ENCODE data around the gene CNNM4. TPM values are rescaled to one million over a fixed set of nuclear protein-coding genes. Genes with fewer than 3 reads are reported as not detected.

The CNNM4 gene
- polyA plus RNA-seq, 1 donor from 2014 or later = 7.5 TPM

DNA sequence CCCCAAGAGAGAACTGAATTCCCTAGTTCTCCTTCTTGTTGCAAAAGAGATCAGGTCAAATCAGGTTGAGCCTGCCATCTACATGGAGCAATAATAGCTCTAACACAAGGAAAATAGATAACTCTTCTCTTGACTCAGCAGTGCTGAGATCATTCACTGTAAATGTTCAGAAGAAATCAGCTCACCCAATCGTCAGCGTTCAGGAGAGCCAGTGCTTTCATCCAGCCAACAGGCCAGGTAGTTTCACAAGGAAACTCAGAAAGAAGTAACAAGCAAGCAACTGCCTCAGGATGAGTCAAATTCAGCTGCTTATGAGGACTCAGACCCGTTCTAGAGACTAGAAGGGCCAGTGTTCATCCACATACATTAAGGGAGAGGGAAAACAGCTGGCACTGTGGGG lies 26.8 kb upstream of the CNNM4 start:
- Histone ChIP-seq H4K20me1 (ENCODE audit: insufficient read depth) (no peaks in the 10 kb centered on the region), H3K9me3 (ENCODE audit: low read length) (no peaks in the 10 kb centered on the region), H3K9ac (ENCODE audit: low read length) (no peak overlapping the region), H3K27me3 (ENCODE audit: insufficient read depth, low read depth, low read length) (no peaks in the 10 kb centered on the region), H2AFZ (ENCODE audit: low read depth, low read length) (no peak overlapping the region), H3K9me2 (ENCODE audit: insufficient read depth, low read length) (no peaks in the 10 kb centered on the region), H3K36me3 (ENCODE audit: insufficient read depth, low read length) (no peaks in the 10 kb centered on the region), H3K79me2 (replicated peaks; ENCODE audit: insufficient read depth, low read length) (peaks cover 15% of the 10 kb centered on the region), H3K4me3 (ENCODE audit: low read length) (no peak overlapping the region), H3F3A (ENCODE audit: insufficient read depth, low read length, poor library complexity, severe bottlenecking) (no peaks in the 10 kb centered on the region), H3K4me2 (ENCODE audit: low read length) (no peak overlapping the region), H3K27ac (ENCODE audit: low read length) (no peak overlapping the region)
- TF ChIP-seq, protein P1, sequence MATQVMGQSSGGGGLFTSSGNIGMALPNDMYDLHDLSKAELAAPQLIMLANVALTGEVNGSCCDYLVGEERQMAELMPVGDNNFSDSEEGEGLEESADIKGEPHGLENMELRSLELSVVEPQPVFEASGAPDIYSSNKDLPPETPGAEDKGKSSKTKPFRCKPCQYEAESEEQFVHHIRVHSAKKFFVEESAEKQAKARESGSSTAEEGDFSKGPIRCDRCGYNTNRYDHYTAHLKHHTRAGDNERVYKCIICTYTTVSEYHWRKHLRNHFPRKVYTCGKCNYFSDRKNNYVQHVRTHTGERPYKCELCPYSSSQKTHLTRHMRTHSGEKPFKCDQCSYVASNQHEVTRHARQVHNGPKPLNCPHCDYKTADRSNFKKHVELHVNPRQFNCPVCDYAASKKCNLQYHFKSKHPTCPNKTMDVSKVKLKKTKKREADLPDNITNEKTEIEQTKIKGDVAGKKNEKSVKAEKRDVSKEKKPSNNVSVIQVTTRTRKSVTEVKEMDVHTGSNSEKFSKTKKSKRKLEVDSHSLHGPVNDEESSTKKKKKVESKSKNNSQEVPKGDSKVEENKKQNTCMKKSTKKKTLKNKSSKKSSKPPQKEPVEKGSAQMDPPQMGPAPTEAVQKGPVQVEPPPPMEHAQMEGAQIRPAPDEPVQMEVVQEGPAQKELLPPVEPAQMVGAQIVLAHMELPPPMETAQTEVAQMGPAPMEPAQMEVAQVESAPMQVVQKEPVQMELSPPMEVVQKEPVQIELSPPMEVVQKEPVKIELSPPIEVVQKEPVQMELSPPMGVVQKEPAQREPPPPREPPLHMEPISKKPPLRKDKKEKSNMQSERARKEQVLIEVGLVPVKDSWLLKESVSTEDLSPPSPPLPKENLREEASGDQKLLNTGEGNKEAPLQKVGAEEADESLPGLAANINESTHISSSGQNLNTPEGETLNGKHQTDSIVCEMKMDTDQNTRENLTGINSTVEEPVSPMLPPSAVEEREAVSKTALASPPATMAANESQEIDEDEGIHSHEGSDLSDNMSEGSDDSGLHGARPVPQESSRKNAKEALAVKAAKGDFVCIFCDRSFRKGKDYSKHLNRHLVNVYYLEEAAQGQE (IDR thresholded peaks at IDR 0.05; ENCODE audit: borderline replicate concordance) = no peak
- TF ChIP-seq EP300 (conservative IDR thresholded peaks at IDR 0.05; ENCODE audit: poor library complexity, severe bottlenecking) (no peak), SMC3 (conservative IDR thresholded peaks at IDR 0.05; ENCODE audit: poor library complexity) (no peak), EZH2 (IDR thresholded peaks at IDR 0.05; ENCODE audit: borderline replicate concordance, insufficient read depth, low read length, poor library complexity, severe bottlenecking) (no peak), POLR2AphosphoS5 (IDR thresholded peaks at IDR 0.05) (no peak), MXI1 (conservative IDR thresholded peaks at IDR 0.05; ENCODE audit: poor library complexity, severe bottlenecking) (no peak), TAF1 (IDR thresholded peaks at IDR 0.05; ENCODE audit: low read depth) (no peak)
- TF ChIP-seq, protein P2, sequence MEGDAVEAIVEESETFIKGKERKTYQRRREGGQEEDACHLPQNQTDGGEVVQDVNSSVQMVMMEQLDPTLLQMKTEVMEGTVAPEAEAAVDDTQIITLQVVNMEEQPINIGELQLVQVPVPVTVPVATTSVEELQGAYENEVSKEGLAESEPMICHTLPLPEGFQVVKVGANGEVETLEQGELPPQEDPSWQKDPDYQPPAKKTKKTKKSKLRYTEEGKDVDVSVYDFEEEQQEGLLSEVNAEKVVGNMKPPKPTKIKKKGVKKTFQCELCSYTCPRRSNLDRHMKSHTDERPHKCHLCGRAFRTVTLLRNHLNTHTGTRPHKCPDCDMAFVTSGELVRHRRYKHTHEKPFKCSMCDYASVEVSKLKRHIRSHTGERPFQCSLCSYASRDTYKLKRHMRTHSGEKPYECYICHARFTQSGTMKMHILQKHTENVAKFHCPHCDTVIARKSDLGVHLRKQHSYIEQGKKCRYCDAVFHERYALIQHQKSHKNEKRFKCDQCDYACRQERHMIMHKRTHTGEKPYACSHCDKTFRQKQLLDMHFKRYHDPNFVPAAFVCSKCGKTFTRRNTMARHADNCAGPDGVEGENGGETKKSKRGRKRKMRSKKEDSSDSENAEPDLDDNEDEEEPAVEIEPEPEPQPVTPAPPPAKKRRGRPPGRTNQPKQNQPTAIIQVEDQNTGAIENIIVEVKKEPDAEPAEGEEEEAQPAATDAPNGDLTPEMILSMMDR (IDR thresholded peaks at IDR 0.05; ENCODE audit: poor library complexity, severe bottlenecking) = no peak

DNA sequence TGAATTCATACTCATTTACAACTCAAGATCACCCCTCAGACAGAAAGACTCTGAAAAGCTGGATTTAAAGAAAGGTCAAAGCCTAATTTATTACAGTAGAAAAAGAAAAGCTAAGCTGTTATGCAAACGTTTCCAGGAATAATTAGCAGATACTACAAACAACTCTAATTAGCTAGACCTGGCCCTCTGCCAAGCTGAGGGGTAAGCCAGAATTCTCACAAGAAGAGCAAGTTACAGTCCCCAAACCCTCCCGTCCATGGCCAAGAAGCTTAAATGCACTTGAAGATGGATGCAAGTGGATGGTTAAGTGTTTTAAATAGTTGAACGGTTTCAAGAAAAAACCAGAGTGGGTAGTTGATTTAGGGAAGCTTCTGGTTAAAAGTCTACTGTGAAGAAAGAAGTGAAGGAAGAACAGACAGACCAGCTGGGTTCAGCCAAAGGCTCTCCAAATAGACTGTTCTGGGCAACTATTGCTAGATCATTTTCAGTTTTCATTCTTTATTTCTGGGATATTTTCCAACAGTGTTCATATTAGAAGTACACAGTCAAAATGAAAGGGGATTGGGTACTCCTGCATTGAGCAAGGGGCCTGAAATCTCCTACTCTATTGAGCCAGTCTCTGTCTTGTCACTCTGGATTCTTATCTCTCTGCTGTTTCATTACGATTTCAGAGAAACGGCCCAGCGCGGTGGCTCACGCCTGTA lies 25.7 kb upstream of the CNNM4 start:
- Histone ChIP-seq H3K36me3 (ENCODE audit: insufficient read depth, low read length) (no peaks in the 10 kb centered on the region), H2AFZ (ENCODE audit: low read depth, low read length) (no peak overlapping the region), H4K20me1 (ENCODE audit: insufficient read depth) (no peaks in the 10 kb centered on the region), H3K79me2 (replicated peaks; ENCODE audit: insufficient read depth, low read length) (peaks cover 22% of the 10 kb centered on the region), H3K4me3 (ENCODE audit: low read length) (no peak overlapping the region), H3K9ac (ENCODE audit: low read length) (no peak overlapping the region), H3K9me2 (ENCODE audit: insufficient read depth, low read length) (no peaks in the 10 kb centered on the region), H3F3A (ENCODE audit: insufficient read depth, low read length, poor library complexity, severe bottlenecking) (no peaks in the 10 kb centered on the region), H3K27ac (ENCODE audit: low read length) (no peak overlapping the region), H3K4me2 (ENCODE audit: low read length) (no peak overlapping the region), H3K9me3 (ENCODE audit: low read length) (no peaks in the 10 kb centered on the region), H3K27me3 (ENCODE audit: insufficient read depth, low read depth, low read length) (no peaks in the 10 kb centered on the region)
- TF ChIP-seq SMC3 (conservative IDR thresholded peaks at IDR 0.05; ENCODE audit: poor library complexity) (no peak), POLR2AphosphoS5 (IDR thresholded peaks at IDR 0.05) (no peak), EZH2 (IDR thresholded peaks at IDR 0.05; ENCODE audit: borderline replicate concordance, insufficient read depth, low read length, poor library complexity, severe bottlenecking) (no peak), MXI1 (conservative IDR thresholded peaks at IDR 0.05; ENCODE audit: poor library complexity, severe bottlenecking) (no peak), RAD21 (conservative IDR thresholded peaks at IDR 0.05) (no peak), EP300 (conservative IDR thresholded peaks at IDR 0.05; ENCODE audit: poor library complexity, severe bottlenecking) (no peak), TAF1 (IDR thresholded peaks at IDR 0.05; ENCODE audit: low read depth) (no peak)
- TF ChIP-seq, protein P2 (IDR thresholded peaks at IDR 0.05; ENCODE audit: poor library complexity, severe bottlenecking) = no peak
- TF ChIP-seq, protein P1 (IDR thresholded peaks at IDR 0.05; ENCODE audit: borderline replicate concordance) = no peak
